ENCODE data around the gene PRKCB. TPM values are rescaled to one million over a fixed set of nuclear protein-coding genes. Genes with fewer than 3 reads are reported as not detected.

The PRKCB gene
- total and polyA plus RNA-seq, 2 experiments from 2014 or later: 3.7 to 16.4 TPM

GRCh38 chr16:23847251-23847650, 11.5 kb downstream of the PRKCB start:
- H3K4me2 ChIP-seq: no peak overlapping the region
- H3K27ac ChIP-seq (ENCODE audit: low read depth): no peak overlapping the region
- no peaks in the 10 kb centered on the region for H3K9me2 ChIP-seq (ENCODE audit: insufficient read depth)
- DNase-seq (ENCODE audit: low spot score): no peak
- H3K4me3 ChIP-seq: no peak overlapping the region
- no peaks in the 10 kb centered on the region for H3K4me1 ChIP-seq (ENCODE audit: insufficient read depth)
- H3K27me3 ChIP-seq (ENCODE audit: insufficient read depth): no peaks in the 10 kb centered on the region
- no peak for TF ChIP-seq NANOG (IDR thresholded peaks at IDR 0.05; ENCODE audit: borderline replicate concordance)
- no peak for TF ChIP-seq JUNB (IDR thresholded peaks at IDR 0.05; ENCODE audit: unreplicated experiment)
- TF ChIP-seq POLR2AphosphoS5 (IDR thresholded peaks at IDR 0.05; ENCODE audit: low read depth): no peak
- no peak for TF ChIP-seq CREB1 (CRISPR knock-in tag; IDR thresholded peaks at IDR 0.05; ENCODE audit: low read depth)
- no peak for TF ChIP-seq ZNF114 (CRISPR knock-in tag; IDR thresholded peaks at IDR 0.05)
- TF ChIP-seq ZNF331 (CRISPR knock-in tag; IDR thresholded peaks at IDR 0.05; ENCODE audit: low read depth): no peak
- no peak for TF ChIP-seq CTCF (conservative IDR thresholded peaks at IDR 0.05; ENCODE audit: low read depth in 2 of 2)
- TF ChIP-seq EZH2phosphoT487 (IDR thresholded peaks at IDR 0.05; ENCODE audit: unreplicated experiment): no peak
- TF ChIP-seq ETS1 (IDR thresholded peaks at IDR 0.05): no peak
- no peak for TF ChIP-seq REST (IDR thresholded peaks at IDR 0.05; ENCODE audit: unreplicated experiment)
- no peak for TF ChIP-seq STAT1 (IDR thresholded peaks at IDR 0.05; ENCODE audit: unreplicated experiment)
- no peak for TF ChIP-seq EZH2 (IDR thresholded peaks at IDR 0.05; ENCODE audit: low read depth, unreplicated experiment)
- TF ChIP-seq ZNF462 (CRISPR knock-in tag; IDR thresholded peaks at IDR 0.05): no peak
- Mint-ChIP-seq H3K27me3 (ENCODE audit: insufficient read depth, low read depth, poor library complexity) (no peaks in the 10 kb centered on the region), H3K36me3 (ENCODE audit: low read depth) (no peaks in the 10 kb centered on the region), H3K9me3 (no peaks in the 10 kb centered on the region), H3K4me3 (no peak overlapping the region), H3K4me1 (no peaks in the 10 kb centered on the region), H3K27ac (no peak overlapping the region)
- ATAC-seq: no peak
- H2AFZ ChIP-seq: no peak overlapping the region
- no peaks in the 10 kb centered on the region for H3F3A ChIP-seq (replicated peaks; ENCODE audit: low read depth)
- H3K36me3 ChIP-seq (ENCODE audit: insufficient read depth): no peaks in the 10 kb centered on the region
- H3K79me2 ChIP-seq (replicated peaks; ENCODE audit: insufficient read depth): no peaks in the 10 kb centered on the region
- no peaks in the 10 kb centered on the region; the same call in 1 of the 2 replicates for H4K20me1 ChIP-seq (replicated peaks; ENCODE audit: insufficient read depth)
